Naive B cell (primary cell): ENCODE results near the gene ZNF791. TPM values are rescaled to one million over a fixed set of nuclear protein-coding genes. Genes with fewer than 3 reads are reported as not detected.
"Not testable (repeated sequence)": the region's sequence is repeated elsewhere in the genome, so short reads cannot be mapped to it uniquely, and the experiment has no call there.

Source experiments
- ATAC-seq, 2 donors: fragments of 150-1000 bp; cut with Tn5 transposase; 2 replicates each; pipeline ENCODE4 v1.10.0; 2021; ENCODE audit warnings: low read depth in 2 of 2, mild to moderate bottlenecking in 2 of 2, moderate library complexity in 2 of 2
- DNase-seq: peaks from one replicate; pipeline ENCODE4 v3.0.0; 2022
- H3K27ac Mint-ChIP-seq, 6 donors: one replicate each; pipeline ENCODE4 v1.8.0; 2020 to 2022; ENCODE audit warnings: mild to moderate bottlenecking in 6 of 6, mixed read lengths in 6 of 6, moderate library complexity in 5 of 6, inconsistent platforms in 2 of 6
- H3K27me3 Mint-ChIP-seq, 3 donors: one replicate each; pipeline ENCODE4 v1.8.0; 2021 to 2022; ENCODE audit warnings: mixed read lengths in 3 of 3, mild to moderate bottlenecking in 1 of 3
- H3K36me3 Mint-ChIP-seq, 2 donors: one replicate each; pipeline ENCODE4 v1.8.0; 2020 to 2022; ENCODE audit warnings: mixed read lengths in 2 of 2, inconsistent platforms in 1 of 2, mild to moderate bottlenecking in 1 of 2
- H3K4me1 Mint-ChIP-seq, 3 donors: one replicate each; pipeline ENCODE4 v1.8.0; 2020 to 2022; ENCODE audit warnings: mixed read lengths in 3 of 3, inconsistent platforms in 1 of 3, mild to moderate bottlenecking in 1 of 3, moderate library complexity in 1 of 3
- H3K4me3 Mint-ChIP-seq, 8 donors: one replicate each; pipeline ENCODE4 v1.8.0; 2020 to 2022; ENCODE audit warnings: mild to moderate bottlenecking in 8 of 8, mixed read lengths in 8 of 8, moderate library complexity in 8 of 8, inconsistent platforms in 2 of 8
- H3K9me3 Mint-ChIP-seq, 7 donors: one replicate each; pipeline ENCODE4 v1.8.0; 2020 to 2022; ENCODE audit warnings: mixed read lengths in 7 of 7, mild to moderate bottlenecking in 5 of 7, inconsistent platforms in 2 of 7, moderate library complexity in 1 of 7
- polyA plus RNA-seq, 6 donors: library from polyadenylated mRNA; unstranded; fragments of 300-500 nt; fragmentation: Illumina TruSeq; gene quantifications; one replicate each; pipeline ENCODE4 v1.2.3, GENCODE V29; 2021; ENCODE audit warnings: low read depth in 6 of 6

ZNF791 gene
- 10 to 100 TPM; 22.8 to 44.1 (median 28.2) TPM for polyA plus RNA-seq

DNA sequence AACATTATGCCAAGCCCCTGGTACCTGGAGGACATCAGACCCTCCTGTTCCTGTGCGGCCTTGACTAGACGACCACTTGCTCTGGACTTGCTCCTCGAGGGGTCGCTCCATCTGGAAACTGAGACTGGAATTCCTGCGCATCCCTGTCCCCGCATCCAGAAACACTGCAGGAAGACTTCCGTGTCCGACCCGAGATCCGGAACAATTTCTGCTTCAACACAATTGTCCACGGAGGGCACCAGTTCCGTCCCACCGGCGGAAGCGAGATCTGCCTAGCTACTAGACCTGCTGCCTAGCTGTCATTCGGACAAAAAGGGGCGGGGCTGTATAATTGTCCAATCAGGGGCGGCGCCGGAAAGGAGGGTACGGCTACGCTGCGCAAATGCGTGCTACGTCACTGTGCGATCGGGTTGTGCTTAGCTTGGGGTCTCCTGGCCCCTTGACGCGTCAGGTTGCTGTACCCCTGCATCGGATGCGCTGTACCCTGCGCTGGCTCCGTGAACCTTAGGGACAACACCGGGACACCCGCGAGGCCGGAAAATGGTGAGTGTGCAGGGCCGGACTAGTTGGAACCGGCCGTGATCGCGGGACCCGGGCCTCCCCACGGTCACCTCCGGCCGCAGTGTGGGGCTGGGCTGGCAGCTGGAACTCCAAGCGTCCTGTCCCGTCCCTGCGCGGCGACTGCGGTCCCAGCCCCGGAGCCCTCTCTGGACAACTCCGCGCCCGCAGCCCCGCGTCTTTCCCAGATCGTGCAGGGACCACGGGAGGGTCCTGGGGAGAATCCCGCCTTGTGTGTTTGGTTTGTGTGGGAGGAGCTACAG, at the start of gene ZNF791, which contains the start of gene ZNF490:
ZNF791 (plus strand) TSS at position 381 of the 821 bp plus-strand sequence; CDS start at position 541, 160 bp downstream.
ZNF490 (minus strand) TSS at position 274 of the 821 bp plus-strand sequence; CDS start at position 141, 133 bp downstream.
- ATAC-seq = peak; percentile 71 to 73
- no peaks in the 10 kb centered on the region for H3K27me3 Mint-ChIP-seq
- H3K4me3 Mint-ChIP-seq = peak within 1 kb of the TSS; percentile 96 to 100 (median 100)
- H3K36me3 Mint-ChIP-seq = peaks cover 0 to 1% of the 10 kb centered on the region in 2 donors
- H3K27ac Mint-ChIP-seq = peak within 1 kb of the TSS; percentile 100
- DNase-seq = peak; percentile 96
- peaks cover 27 to 69% (median 33%) of the 10 kb centered on the region in 3 donors for H3K4me1 Mint-ChIP-seq
- H3K9me3 Mint-ChIP-seq = no peaks in the 10 kb centered on the region

DNA sequence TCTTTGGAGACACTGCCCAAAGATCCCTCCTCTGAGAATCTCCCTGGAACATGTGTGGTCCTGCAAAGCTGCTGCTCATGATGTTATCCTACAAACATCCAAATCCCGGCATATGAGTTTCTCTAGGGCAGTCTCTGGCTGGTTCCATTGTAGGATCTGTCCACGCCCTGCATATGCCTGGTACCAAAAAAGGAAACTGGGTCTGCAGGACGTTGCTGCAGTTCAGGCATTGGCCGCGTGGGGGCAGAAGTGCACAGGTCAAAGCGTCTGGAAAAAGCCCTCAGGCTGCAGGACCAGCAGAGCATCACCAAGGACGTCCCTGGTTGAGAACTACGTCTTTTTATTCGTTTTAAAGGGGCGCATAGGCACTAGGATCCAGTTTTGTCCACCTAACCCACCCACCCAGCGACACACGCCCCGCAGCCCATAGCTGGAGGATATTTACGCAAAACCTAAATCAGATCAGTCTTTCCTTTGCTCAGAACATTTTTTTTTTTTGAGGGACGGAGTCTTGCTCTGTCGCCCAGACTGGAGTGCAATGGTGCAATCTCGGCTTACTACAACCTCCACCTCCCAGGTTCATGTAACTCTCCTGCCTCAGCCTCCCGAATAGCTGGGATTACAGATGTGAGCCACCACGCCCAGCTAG, 46.6 kb upstream of the ZNF791 start:
- ATAC-seq (peak; percentile 89 to 96), DNase-seq (peak; percentile 88)
- H3K27ac Mint-ChIP-seq = peak overlapping the region in 5 of 6 donors; percentile 43 to 94 (median 64)
- peaks cover 4 to 8% (median 7%) of the 10 kb centered on the region in 3 donors for H3K4me1 Mint-ChIP-seq
- H3K27me3 Mint-ChIP-seq = no peaks in the 10 kb centered on the region
- peak overlapping the region in 2 of 8 donors; percentile 27 to 72 for H3K4me3 Mint-ChIP-seq
- no peaks in the 10 kb centered on the region for H3K9me3 Mint-ChIP-seq
- no peaks in the 10 kb centered on the region for H3K36me3 Mint-ChIP-seq

DNA sequence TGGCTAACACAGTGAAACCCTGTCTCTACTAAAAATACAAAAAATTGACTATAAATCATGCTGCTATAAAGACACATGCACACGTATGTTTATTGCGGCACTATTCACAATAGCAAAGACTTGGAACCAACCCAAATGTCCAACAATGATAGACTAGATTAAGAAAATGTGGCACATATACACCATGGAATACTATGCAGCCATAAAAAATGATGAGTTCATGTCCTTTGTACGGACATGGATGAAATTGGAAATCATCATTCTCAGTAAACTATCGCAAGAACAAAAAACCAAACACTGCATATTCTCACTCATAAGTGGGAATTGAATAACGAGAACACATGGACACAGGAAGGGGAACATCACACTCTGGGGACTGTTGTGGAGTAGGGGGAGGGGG, 44.3 kb upstream of the ZNF791 start:
- not testable (repeated sequence) for H3K27me3 Mint-ChIP-seq, H3K36me3 Mint-ChIP-seq, ATAC-seq, DNase-seq, H3K9me3 Mint-ChIP-seq, H3K4me3 Mint-ChIP-seq, H3K27ac Mint-ChIP-seq
- peaks cover 4 to 14% (median 13%) of the 10 kb centered on the region in 3 donors for H3K4me1 Mint-ChIP-seq

DNA sequence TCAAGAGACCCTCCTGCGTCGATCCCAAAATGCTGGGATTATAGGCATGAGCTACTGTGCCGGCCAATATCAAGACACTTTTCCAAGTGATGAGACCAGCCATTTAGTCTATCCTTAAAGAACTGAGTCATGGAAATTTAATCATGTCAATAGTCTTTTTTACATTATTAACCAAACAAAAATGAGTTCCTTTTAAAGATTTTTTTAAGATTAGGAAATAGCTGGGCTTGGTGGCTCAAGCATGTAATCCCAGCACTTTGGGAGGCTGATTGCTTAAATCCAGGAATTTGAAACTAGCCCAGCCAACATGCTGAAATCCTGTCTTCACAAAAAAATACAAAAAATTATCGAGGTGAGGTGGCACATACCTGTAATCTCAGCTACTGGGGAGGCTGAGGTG, 42.8 kb upstream of the ZNF791 start:
- peaks cover 17 to 30% (median 28%) of the 10 kb centered on the region in 3 donors for H3K4me1 Mint-ChIP-seq
- H3K27me3 Mint-ChIP-seq = no peaks in the 10 kb centered on the region
- ATAC-seq (no peak), DNase-seq (no peak)
- H3K27ac Mint-ChIP-seq = peak overlapping the region in 1 of 6 donors; percentile 12
- no peaks in the 10 kb centered on the region for H3K36me3 Mint-ChIP-seq
- H3K9me3 Mint-ChIP-seq = no peaks in the 10 kb centered on the region
- H3K4me3 Mint-ChIP-seq = no peak overlapping the region

DNA sequence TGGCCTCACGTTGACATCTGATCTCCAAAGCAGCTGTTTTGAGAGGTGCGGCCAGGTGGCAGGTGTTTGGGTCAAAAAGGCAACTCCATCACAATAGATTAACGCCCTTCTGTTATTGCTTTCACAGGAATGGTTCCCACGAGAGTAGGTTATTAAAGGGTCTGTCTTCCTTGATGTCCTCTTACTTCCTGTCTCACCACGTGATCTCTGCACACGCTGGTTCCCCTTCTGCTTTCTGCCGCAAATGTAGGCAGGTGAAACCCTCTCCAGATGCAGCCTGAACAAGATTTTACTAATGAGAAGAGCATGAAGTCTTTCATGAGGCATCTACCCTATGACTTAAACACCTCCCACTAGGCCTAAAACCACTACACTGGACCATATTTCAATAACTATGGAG, 36.7 kb upstream of the ZNF791 start:
- Mint-ChIP-seq H3K36me3 (peaks cover 8 to 10% of the 10 kb centered on the region in 2 donors), H3K27ac (peak overlapping the region; percentile 72 to 96 (median 92)), H3K27me3 (no peaks in the 10 kb centered on the region), H3K9me3 (peaks cover 0 to 6% (median 0%) of the 10 kb centered on the region in 7 donors), H3K4me1 (peaks cover 33 to 52% (median 46%) of the 10 kb centered on the region in 3 donors), H3K4me3 (peak overlapping the region; percentile 40 to 81 (median 68))
- peak; percentile 73 for DNase-seq
- ATAC-seq = peak; percentile 99

DNA sequence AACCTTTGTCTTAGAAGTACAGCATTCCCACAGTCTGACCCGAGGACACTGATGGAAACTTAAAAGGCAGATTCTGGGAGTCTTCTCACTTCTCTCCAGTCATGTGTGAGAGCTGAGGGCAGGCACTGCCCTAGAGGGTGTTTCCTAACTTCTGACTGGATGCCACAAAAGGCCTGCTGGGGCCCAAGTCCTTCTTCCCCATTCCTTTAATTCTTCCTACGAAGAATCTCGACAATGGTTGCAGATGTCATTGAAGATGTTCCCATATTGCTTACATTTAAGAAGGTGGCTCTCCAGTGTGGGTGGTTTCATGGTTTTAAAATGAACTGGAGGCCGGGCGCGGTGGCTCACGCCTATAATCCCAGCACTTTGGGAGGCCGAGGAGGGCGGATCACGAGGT, 32.1 kb upstream of the ZNF791 start:
- Mint-ChIP-seq H3K9me3 (peaks cover 5 to 34% (median 14%) of the 10 kb centered on the region in 7 donors), H3K27me3 (no peaks in the 10 kb centered on the region), H3K27ac (no peak overlapping the region), H3K4me1 (peaks cover 21 to 24% (median 23%) of the 10 kb centered on the region in 3 donors), H3K36me3 (peaks cover 28 to 30% of the 10 kb centered on the region in 2 donors), H3K4me3 (no peak overlapping the region)
- DNase-seq = no peak
- no peak for ATAC-seq

DNA sequence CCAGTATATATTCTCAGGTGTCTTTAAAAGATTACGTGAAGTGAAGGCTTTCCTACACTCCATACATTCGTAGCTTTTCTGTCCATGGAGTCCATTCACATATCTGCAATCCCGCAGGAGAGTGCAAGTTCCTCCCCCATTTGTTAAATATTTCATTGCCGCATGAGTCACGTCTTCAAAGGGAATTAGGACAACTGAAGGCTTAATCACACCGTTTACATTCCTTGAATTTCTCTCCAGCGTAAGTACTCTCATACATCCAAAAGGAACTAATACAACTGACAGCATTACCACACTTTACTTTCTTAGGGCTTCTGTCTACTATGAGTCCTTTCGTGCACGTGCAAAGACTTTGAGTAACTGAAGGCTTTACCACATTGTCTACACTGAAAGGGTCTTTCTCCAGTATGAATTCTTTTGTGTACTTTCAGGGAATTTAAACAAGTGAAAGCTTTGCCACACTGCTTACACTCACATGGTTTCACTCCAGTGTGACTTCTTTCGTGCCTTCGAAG, 30.5 kb upstream of the ZNF791 start:
- Mint-ChIP-seq H3K27ac (peak overlapping the region in 1 of 6 donors; percentile 17), H3K4me3 (no peak overlapping the region), H3K4me1 (peaks cover 7 to 16% (median 8%) of the 10 kb centered on the region in 3 donors), H3K36me3 (peaks cover 28 to 30% of the 10 kb centered on the region in 2 donors), H3K9me3 (peaks cover 5 to 34% (median 14%) of the 10 kb centered on the region in 7 donors), H3K27me3 (no peaks in the 10 kb centered on the region)
- ATAC-seq (no peak), DNase-seq (no peak)

DNA sequence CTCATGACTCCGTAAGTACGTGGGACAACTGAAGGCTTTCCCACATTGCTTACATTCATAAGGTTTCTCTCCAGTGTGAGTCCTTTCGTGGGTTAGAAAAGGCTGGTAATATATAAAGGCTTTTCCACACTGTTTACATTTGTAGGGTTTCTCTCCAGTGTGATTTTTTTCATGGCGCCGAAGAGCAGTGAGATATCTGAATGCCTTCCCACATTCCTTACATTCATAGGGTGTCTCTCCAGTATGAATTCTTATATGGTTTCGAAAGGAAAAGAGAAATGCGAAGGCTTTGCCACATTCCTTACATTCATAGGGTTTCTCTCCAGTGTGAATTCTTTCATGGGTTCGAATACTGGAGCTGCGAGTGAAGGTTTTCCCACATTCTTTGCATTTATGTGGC, 29.6 kb upstream of the ZNF791 start:
- no peak overlapping the region for H3K4me3 Mint-ChIP-seq
- H3K9me3 Mint-ChIP-seq = peaks cover 5 to 34% (median 14%) of the 10 kb centered on the region in 7 donors
- DNase-seq = no peak
- no peaks in the 10 kb centered on the region for H3K27me3 Mint-ChIP-seq
- no peak overlapping the region for H3K27ac Mint-ChIP-seq
- no peak for ATAC-seq
- peaks cover 4 to 16% (median 4%) of the 10 kb centered on the region in 3 donors for H3K4me1 Mint-ChIP-seq
- H3K36me3 Mint-ChIP-seq = peaks cover 28 to 30% of the 10 kb centered on the region in 2 donors

DNA sequence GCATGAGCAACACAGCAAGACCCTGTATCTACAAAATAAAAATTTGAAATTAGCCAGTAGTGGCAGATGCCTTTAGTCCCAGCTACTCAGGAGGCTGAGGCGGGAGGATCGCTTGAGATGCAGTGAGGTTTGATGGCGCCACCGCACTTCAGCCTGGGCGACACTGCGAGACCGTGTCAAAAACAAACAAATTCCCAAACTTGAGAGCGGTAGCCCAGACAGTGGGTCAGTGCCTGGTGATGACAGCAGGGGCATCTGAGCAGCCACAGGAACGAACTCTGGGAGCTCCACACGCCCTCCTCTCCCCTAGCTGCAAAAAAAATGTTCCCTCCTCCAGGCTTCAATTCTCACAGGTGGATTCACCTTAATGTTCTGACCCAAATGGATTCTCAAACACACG, 14.2 kb upstream of the ZNF791 start:
- ATAC-seq (no peak), DNase-seq (no peak)
- peaks cover 0 to 13% of the 10 kb centered on the region in 2 donors for H3K36me3 Mint-ChIP-seq
- H3K4me3 Mint-ChIP-seq = no peak overlapping the region
- H3K27ac Mint-ChIP-seq = no peak overlapping the region
- H3K4me1 Mint-ChIP-seq = peaks cover 0 to 15% (median 4%) of the 10 kb centered on the region in 3 donors
- no peaks in the 10 kb centered on the region for H3K27me3 Mint-ChIP-seq
- no peaks in the 10 kb centered on the region for H3K9me3 Mint-ChIP-seq

DNA sequence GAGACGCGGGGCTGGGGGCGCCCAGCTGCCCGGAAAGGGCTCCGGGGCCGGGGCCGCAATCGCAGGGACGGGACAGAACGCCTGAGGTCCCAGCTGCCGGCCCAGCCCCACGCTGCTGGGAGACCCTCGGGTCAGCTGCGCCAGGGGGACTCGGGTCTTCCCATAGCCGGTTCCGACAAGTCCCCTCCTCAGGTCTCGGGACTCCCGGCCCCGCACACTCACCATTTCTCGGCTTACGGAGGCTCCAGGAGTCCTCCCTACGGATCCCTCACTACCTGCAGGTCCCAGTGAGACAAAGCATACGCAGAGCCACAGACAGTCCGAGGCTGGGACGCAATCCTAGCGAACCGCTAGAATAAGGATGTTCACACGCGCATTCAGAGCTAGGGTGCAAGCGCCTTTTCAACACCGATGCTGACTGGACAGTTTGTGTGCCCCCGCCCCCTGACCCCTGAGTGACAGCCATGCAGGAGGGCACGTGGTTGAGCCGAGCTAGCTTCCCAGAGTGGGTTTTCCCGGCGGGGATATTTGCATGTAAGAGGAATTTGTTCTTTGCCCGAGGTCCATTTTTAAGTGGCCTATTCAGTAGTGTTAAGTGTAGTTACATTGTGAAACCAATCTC, 13.7 kb upstream of the ZNF791 start:
- peaks cover 0 to 13% (median 4%) of the 10 kb centered on the region in 3 donors for H3K4me1 Mint-ChIP-seq
- peak overlapping the region in 1 of 6 donors; percentile 66 for H3K27ac Mint-ChIP-seq
- no peak overlapping the region for H3K4me3 Mint-ChIP-seq
- peaks cover 0 to 13% of the 10 kb centered on the region in 2 donors for H3K36me3 Mint-ChIP-seq
- H3K27me3 Mint-ChIP-seq = no peaks in the 10 kb centered on the region
- H3K9me3 Mint-ChIP-seq = no peaks in the 10 kb centered on the region
- ATAC-seq (no peak), DNase-seq (no peak)

DNA sequence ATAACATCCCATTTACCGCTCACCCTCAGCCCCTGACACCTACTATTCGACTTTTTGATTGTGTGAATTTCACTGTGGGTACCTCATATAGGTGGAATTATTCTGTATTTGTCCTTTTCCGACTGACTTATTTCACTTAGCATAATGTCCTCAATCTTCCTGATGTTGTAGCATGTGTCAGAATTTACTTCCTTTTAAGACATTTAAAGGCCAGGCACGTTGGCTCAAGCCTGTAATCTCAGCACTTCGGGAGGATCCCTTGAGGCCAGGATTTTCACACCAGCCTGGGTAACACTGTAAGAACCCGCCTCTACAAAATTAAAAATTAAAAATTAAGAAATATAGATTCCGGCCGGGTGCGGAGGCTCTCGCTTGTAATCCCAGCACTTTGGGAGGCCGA, 13.1 kb upstream of the ZNF791 start:
- DNase-seq (no peak), ATAC-seq (no peak)
- peaks cover 0 to 13% of the 10 kb centered on the region in 2 donors for H3K36me3 Mint-ChIP-seq
- no peaks in the 10 kb centered on the region for H3K27me3 Mint-ChIP-seq
- no peaks in the 10 kb centered on the region for H3K9me3 Mint-ChIP-seq
- no peak overlapping the region for H3K4me3 Mint-ChIP-seq
- H3K4me1 Mint-ChIP-seq = peaks cover 0 to 10% (median 0%) of the 10 kb centered on the region in 3 donors
- peak overlapping the region in 2 of 6 donors; percentile 42 to 66 for H3K27ac Mint-ChIP-seq

DNA sequence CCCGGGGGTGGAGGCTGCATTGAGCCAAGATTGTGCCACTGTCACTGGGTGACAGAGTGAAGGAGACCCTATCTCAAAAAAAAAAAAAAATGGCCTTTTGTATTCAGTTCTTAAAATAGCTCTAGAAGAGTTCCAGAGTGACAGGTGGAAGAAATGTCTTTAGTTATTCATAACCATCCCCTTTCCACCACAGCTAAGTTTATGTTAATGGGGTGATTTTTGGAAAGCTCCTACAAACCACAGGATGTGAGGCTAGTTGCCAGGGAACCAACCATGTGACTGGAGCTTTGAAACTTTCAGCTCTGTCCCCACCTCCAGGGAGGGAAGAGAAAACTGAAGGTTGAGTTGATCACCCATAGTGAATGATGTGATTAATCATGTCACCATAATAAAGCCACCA, 7.0 kb upstream of the ZNF791 start:
- ATAC-seq = peak; percentile 73 to 84
- H3K36me3 Mint-ChIP-seq = peaks cover 0 to 7% of the 10 kb centered on the region in 2 donors
- peak; percentile 41 for DNase-seq
- H3K4me1 Mint-ChIP-seq = peaks cover 0 to 33% (median 5%) of the 10 kb centered on the region in 3 donors
- peak overlapping the region in 5 of 6 donors; percentile 14 to 94 (median 77) for H3K27ac Mint-ChIP-seq
- no peaks in the 10 kb centered on the region for H3K9me3 Mint-ChIP-seq
- H3K27me3 Mint-ChIP-seq = no peaks in the 10 kb centered on the region
- H3K4me3 Mint-ChIP-seq = peak overlapping the region in 4 of 8 donors; percentile 8 to 44 (median 20)

DNA sequence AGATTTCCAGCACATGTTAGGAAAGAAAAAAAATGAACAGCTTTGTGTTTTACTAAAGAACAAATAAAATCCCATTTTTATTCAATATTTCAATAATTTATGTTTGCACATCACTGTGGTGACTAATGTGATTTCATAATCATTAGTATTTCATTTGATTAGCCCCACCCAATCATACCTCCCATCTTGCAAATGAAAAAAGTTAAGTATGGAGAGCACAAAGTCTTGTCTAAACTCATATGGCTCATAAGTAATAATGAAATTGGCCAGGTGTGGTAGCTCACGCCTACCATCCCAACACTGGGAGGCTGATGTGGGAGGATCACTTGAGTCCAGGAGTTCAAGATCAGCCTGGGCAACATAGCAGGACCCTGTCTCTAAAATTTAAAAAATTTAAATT, 3.9 kb upstream of the ZNF791 start:
- Mint-ChIP-seq H3K9me3 (no peaks in the 10 kb centered on the region), H3K27me3 (no peaks in the 10 kb centered on the region), H3K4me3 (no peak overlapping the region), H3K27ac (no peak overlapping the region), H3K36me3 (no peaks in the 10 kb centered on the region), H3K4me1 (peaks cover 12 to 53% (median 16%) of the 10 kb centered on the region in 3 donors)
- no peak for ATAC-seq
- DNase-seq = no peak
